Adrenal gland (tissue), 5 donors: ENCODE data around the gene A1BG.

Experiments used
- CTCF ChIP-seq, 6 experiments: fragments of 450-650 bp in 4 of 6; fragments of 200-600 bp in 2 of 6; sonication (generic) in 1 of 6; IDR thresholded peaks; 1 replicate in 5 of 6; 2 replicates in 1 of 6; pipeline versions ENCODE4 v1.5.1 to v1.8.0; 2016 to 2021; ENCODE audit warnings: antibody characterized with exemption in 6 of 6, mild to moderate bottlenecking in 2 of 6, moderate library complexity in 1 of 6
- POLR2A ChIP-seq, 2 donors: fragments of 450-650 bp; IDR thresholded peaks; one replicate each; pipeline ENCODE4 v1.6.1; 2017; ENCODE audit warnings: antibody characterized with exemption in 2 of 2, mild to moderate bottlenecking in 2 of 2, moderate library complexity in 1 of 2
- donor health status: DM: no; HTN: no; CAD: no.

GRCh38 chr19:58336820-58337219 is 16.5 kb downstream of the A1BG start:
- TF ChIP-seq CTCF (IDR thresholded peaks at IDR 0.05) (no peak), POLR2A (IDR thresholded peaks at IDR 0.05) (no peak)
